ENCODE measurements around the gene TMEFF1.

Gene TMEFF1

DNA sequence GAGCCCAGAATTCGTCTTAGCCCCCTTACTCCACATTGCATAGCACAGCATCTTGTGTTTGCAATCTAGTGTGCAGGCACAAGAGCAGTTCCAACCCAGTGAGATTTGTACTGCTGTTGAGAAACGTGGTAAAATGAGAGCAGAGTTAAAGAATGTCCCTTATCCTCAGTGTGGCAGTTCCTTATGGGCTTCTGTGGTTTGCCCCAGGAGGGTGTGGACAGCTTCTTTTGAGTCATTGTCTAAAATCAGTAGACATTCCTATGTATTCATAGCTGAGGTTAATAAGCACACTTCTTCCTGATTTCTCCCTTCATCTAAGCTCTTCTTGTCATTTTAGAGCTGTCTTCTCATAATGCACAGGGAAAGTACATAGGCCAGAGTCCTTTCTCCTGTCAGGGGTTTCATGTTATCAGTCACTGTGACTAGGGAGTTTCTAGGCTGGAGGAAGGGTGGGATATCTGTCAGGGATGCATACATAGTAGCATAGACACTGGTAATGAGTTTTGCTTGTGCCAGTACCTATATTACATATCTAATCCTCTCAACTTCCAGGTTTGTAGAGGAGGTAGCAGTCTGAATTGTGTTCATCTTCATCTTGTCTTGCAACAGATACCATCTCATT lies 102.9 kb downstream of the TMEFF1 start:
- no peak for DNase-seq (ENCODE audit: low spot score)

DNA sequence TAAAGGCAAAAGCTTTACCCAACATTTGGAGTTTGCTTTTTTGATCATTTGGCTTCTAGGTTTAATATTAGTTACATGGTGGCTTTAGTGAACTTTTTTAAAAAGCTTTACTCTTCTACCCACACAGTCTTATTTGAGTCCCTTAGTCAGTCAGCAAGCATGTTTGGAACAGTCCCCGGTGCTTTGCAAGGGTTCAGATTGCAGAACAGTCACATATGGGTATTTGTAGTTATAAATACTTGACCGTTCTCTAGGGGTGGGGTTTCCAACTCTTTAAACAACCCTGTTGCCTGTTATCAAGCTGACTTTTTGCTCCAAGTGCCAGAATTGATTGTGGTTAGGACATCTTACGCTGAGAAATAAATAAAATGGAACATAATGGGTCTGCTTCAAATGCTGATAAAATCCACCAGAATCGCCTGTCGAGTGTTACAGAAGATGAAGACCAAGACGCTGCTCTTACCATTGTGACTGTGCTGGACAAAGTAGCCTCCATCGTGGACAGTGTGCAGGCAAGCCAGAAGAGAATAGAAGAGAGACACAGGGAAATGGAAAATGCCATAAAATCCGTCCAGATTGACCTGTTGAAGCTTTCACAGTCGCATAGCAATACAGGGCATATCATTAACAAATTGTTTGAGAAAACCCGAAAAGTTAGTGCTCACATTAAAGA lies 105.0 kb downstream of the TMEFF1 start, which contains the start of gene CAVIN4:
Gene CAVIN4 (plus strand): TSS at position 304 of the 673 bp plus-strand sequence. CDS start 65 bp downstream, at position 369.
- no peak for DNase-seq (ENCODE audit: low spot score)

DNA sequence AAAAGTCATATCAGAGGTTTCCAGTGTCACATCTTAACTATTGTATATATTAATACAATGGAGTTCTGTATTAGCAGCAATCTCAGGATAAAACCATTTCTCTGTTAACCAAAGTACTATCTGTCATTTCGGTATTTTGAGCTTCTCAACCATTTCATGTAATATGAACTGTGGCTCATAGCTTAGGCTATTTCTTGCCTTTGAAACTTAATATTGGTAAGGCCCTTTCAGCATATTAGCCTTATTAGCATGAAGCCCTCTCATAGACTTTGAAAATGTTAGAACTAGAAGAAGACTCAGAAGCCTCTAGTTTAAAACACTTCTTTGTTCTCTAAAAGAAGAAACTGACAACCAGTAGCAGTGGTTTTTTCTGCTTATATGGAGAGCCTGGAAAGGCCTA lies 105.7 kb downstream of the TMEFF1 start:
- no peak for DNase-seq (ENCODE audit: low spot score)

DNA sequence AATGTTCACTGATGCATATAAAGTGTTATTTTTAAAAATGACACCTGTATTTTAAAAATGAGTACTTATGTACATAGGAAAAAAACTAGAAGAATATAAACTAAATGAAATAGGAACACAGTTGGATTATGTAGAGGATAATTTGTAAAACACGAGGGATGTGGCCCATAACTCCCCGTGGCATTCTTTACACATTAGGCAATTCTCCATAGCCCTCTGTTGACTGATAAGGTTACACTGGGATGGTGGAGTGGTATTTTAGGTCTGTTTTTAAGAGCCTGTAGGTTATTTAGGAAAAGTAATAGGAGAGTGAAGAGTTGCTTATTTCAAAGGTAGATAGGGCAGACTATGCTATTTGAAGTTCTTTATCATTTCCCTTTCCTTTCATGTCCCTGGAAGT lies 106.7 kb downstream of the TMEFF1 start:
- DNase-seq (ENCODE audit: low spot score), result no peak

DNA sequence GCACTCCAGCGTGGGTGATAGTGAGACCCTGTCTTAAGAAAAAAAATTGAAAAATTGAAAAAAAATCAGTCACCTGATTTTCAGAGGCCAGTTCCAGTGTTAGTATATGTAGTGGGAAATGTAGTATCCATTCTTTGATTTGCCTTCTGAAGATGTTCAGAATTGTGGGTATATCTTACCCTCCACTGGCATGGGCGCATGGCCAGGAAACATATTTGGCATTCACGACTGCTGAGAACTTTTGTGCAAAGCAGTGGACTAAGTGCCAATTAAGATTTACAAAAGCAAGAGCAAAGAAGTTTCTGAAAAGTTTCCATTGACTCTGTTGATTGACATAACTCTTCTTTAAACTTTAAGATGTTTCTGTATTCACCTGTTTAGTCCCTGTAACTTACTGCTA lies 107.3 kb downstream of the TMEFF1 start:
- no peak for DNase-seq (ENCODE audit: low spot score)

DNA sequence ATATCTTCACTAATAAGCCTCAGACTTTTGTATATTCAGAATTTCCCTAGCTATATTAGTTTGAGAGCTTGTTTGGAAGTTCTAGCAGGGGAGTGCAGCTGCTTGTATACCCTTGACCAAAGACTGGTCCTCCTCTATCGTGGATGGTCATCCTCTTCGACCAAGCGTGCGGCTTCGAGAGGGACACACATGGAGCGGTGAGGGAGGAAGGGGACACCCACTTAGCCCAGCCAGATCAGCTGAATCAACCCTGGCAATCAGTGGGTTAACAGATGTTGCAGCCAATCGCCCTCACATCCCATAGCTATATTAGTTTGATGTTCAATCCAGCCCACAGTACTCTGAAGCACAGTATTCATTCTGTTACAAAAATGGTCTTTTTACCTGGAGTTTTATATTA lies 108.1 kb downstream of the TMEFF1 start:
- no peak for DNase-seq (ENCODE audit: low spot score)

DNA sequence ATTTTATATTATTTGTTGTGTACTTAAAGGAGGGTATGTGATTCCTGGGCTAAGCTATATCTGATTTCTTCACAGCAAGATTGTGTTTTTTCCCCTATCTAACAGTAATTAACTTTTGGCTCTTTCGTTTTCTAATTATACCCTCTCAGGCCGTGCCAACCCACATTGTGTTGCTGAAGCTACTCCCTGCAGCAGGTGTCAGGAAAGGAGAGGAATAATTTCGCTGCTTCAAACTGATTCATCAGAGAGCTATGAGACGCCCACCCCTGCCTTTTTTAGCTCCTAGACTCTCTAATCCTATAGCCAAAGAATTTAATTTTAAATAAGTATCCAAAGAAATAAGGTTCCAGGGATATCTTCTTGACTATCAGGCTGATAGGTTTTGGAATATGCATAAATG lies 108.7 kb downstream of the TMEFF1 start:
- no peak for DNase-seq (ENCODE audit: low spot score)

DNA sequence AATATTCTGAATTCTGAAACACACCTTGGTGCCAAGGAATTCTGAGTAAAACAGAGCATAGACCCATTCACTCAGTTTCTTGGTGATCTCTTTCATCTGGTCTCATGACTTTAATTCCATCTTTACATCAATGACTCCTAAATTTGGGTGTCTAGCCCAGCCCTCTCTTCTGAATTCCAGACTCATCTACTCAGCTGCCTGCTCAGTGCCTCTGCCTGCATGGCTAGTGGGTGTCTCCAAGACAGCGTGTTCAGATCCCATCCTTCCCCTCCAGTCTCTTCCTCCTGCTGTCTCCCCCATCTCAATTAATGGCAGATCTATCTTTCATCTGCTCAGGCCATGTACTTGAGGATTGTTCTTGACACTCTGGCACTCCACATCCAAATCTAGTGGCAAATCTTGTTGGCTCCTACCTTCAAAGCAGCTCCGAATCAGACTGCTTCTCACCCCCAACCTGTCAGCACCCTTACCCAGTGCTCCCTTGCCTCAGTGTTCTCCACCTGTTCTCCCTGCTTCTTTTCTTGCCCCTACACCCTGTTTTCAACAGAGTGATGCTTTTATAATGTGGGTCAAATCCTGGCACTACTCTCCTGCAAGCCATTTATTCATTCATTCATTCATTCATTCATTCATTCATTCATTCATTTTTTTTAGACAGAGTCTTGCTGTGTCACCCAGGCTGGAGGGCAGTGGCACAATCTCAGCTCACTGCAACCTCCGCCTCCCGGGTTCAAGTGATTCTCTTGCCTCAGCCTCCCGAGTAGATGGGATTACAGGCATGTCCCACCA lies 110.3 kb downstream of the TMEFF1 start:
- DNase-seq (ENCODE audit: low spot score), result no peak

DNA sequence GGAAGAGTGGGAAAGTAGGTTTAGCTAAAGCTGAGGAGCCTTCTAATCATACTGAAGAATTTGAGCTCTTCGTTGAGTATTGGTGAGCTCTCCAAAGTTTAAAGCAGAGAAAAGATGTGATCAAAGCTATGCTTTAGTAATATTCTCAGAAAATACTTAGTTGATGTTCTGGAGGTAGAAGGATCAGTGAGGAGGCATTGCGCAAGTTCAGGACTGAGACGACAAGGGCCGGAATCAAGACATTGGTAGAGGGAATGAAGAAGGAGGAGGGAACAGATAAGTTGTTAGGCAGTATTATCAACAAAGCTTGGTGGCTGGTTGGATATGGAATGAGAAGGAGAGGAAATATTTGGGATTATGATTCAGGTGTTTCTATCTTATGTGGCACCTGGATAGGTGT lies 112.0 kb downstream of the TMEFF1 start:
- DNase-seq (ENCODE audit: low spot score), result no peak

DNA sequence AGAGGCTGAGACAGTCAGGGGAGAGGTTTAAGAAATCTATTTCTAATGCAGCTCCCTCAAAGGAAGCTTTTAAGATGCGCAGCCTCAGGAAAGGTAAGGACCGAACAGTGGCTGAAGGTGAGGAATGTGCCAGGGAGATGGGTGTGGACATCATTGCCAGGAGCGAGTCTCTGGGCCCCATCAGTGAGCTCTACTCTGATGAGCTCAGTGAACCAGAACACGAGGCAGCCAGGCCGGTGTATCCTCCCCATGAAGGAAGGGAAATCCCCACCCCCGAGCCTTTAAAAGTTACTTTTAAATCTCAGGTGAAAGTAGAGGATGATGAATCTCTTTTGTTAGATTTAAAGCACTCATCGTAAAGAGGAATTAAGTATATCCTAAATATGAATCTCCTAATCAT lies 113.1 kb downstream of the TMEFF1 start:
- no peak for DNase-seq (ENCODE audit: low spot score)

DNA sequence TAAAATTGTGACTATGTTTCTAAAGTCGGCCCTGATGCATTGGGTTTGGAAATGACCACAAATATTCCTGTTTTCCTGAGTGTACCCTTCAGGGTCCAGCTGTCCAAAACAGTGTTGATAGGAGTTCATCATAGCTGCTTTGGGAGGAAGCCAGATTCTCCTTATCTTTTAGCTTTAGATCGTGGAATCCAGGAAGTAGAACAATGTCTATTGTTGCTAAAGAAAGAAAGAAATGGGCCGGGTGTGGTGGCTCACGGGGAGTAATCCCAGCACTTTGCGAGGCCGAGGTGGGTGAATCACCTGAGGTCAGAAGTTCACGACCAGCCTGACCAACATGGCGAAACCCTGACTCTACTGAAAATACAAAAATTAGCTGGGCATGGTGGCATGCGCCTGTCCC lies 114.4 kb downstream of the TMEFF1 start:
- no peak for DNase-seq (ENCODE audit: low spot score)

DNA sequence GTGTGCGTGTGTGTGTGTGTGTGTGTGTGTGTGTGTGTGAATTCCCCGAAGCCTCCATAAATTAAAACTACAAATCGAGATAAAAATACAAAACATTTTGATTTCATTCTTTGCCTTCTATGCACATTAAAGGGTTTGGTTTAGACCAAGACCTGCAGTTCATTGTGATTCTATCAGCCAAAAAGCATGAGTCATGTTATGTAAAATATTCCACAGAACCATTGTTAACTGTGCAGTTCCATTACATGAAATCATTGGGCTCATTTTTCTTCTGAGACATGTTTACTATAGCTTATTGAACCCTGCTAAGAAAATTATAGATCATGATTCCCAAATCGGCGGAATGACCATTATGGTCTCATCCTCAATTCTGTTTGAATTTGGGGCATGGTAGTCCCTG lies 116.6 kb downstream of the TMEFF1 start:
- no peak for DNase-seq (ENCODE audit: low spot score)

DNA sequence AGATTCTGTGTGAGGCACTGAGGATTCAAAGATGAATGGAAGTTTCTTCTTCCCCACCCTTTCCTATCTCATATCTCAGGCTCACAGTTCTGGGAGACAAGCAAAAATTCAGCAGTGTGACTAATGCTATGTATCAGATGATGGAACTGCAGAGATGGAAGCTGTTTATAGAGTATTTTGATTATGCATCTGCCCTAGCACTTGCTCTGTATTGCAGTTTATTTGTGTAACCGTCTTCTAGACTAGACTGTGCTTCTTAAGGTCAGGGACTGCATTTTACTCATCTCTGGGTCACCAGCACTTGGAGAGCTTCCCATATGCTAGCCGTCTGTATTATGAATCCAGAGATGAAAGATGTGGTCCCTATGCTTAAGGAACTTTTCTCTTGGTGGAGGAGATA lies 117.5 kb downstream of the TMEFF1 start:
- DNase-seq (ENCODE audit: low spot score), result peak; percentile 41

DNA sequence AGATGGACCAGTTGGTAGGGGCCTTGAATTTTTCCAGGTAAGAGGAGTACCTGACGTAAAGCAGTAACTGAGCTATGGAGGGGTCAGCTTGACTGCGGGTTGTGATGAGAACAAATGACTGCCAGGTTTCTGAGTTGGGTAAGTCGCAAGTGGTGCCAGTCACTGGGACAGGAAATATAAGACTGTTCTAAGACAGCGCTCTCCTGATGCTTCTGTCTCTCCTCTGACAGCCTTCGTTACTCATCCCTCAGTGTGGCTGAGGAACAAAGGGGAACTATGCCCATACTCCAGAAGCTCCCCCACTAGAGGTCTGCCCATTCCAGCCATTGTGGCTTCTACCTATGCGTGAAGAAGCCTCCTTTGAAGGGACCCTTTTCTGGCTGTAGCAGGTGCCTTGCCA lies 118.2 kb downstream of the TMEFF1 start:
- no peak for DNase-seq (ENCODE audit: low spot score)

DNA sequence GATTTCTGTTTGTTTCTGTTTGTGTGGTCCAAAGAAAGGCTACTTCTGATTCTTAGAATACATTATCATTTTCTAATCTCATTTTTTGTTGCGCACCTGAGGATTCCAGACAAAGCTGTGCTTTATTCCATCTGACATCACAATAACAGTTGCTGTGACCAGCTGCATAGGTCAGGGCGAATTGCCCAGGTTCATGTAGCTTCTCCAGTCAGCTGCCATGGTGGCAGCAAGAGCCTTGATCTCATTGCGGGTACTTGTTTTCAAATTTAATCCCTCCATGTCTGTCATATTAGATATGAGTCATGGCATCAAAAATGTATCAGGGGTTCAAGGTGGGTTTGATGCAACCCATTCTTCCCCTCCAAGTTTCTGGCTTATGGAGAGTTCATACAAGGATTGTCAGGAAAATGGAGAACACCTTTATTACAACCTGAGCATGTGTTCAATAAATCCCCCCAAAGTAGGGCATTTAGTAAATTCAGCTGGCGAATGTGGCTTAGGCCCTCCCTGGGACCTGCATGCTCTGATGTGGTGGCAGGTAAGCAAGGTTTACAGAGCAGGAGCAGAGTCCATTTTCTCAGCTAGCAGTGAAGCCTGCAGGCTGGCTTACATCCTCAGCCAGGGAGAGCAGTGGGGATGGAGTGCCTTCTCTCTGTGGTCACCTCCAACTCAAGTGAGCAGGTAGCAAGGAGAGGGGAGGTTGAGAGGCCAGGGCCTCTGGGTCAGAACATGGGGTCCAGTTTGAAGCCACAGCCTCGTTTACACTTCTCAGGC lies 118.9 kb downstream of the TMEFF1 start:
- DNase-seq (ENCODE audit: low spot score), result no peak

DNA sequence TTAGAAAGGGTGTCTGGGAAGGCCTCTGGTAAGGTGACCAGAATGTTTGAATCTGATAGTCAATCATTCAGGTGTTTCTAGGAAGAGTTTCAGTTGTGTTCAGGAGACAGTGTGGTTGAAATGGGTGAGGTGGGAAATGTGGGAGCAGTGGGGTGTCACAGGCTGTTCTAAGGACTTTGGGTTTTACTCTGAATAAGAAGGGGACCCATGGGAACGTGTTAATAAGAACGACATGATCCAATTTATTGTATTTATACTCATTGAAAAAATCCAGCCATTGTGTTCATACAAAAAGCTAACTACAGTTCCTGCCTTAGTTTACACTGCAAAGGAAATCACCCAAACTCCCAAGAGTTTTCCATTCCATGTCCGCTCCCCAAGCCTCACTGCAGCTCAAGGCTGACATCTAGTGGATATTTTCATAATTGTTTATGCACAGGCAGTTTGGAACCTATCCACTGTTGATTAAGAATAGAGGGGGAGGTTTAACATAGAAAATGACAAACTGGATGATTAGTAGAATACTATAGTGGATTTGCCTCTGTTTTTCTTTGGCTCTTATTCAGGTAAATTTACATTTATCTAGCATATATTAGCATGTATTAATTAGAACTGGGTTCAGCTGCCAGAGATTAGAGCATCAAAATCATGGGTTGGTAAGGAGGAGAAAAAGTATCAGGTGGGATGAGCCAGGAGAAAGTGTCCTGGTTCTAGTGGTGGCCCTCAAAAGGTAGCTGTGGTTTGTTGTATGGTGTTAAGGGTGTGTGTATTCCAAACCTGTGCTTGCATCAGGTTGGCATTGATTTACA lies 122.6 kb downstream of the TMEFF1 start:
- peak; percentile 35 for DNase-seq (ENCODE audit: low spot score)

DNA sequence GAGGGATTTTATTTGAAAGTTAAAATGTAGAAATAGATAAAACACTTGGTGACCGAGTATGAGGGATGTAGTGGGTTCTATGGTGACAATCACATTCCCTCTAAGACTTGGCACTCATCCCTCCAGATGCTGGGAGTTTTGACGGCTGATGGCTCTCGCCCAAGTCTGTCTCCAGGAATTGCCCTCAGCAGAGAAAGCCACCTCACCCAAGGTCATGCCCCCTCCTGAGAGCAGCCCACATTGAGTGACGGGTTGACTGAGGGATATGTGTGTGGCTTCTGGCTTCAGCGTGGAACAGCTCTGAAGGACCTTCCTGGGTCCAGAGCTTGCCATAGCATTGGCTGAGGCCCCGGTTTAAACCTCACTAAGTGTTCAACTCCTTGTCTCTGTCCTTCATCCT lies 124.3 kb downstream of the TMEFF1 start:
- DNase-seq (ENCODE audit: low spot score), result no peak

DNA sequence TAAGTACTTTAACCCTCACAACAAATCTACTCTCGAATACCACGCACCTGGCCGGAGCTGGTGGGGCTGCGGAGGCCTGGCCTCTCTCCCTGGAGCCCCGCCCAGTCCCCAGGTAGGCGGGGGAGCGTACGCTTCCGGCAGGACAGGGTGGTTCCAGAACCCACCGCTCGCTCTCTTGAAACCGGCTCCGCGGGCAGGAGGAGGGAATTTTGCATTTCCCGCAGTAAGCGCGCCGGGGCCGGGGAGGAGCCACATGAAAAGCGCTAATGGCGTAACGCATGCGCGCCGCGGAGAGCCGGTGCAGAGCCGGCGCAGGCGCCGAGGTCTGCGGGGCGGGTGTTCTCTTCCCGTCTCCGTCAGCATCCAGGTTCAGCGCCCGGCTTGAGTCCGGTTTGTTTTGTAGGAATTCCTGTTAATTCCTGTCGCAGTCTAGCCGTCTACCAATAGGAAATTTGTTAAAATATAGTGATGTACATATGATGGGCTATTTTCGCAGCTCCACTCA lies 125.7 kb downstream of the TMEFF1 start:
- DNase-seq (ENCODE audit: low spot score), result peak; percentile 80

DNA sequence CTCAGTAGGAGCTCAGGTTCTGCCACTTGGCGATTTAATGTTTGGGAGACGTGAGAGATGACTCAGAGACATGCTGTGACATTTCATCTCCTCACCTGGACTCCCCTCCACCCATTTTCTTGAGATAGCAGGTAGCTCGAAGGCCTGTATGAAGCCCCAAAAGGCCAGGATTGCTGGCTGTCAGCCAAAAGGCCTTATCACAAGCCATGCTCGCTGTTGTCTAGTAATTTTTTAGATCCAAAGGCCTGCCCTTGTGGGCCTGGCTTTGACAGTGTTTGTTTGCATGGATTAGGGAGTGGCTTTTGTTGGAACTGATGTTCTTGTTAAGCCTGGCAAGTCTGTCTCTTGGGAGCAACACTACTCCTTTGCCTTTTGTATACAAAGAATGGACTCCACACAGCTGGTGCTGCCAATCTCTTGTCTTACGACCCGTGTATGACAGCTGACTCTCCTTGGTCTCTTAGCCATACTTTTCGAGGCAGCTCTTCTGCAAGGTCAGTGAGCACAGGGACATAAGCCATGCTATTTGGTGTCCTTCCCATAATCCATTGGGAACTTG lies 127.7 kb downstream of the TMEFF1 start:
- no peak for DNase-seq (ENCODE audit: low spot score)

DNA sequence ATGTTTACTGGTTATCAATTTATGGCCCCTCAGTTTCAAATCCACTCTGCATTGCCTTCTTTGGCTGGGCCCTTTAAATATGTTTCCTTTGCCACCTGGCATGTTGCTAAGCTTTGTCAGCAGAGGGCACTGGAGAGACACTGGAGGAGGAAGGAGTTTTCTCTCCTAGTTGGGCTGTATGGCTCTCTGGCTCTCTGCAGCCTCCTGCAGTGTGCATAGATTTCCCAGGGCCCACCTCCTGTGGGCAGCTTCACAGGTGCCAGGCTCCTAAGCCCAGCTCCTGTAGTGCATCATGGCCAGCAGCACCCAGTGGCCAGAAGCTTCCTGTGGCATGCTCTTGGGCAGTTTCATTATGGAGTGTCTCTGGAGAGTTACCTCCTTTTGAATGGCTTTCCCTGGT lies 128.3 kb downstream of the TMEFF1 start:
- DNase-seq (ENCODE audit: low spot score), result peak; percentile 48

DNA sequence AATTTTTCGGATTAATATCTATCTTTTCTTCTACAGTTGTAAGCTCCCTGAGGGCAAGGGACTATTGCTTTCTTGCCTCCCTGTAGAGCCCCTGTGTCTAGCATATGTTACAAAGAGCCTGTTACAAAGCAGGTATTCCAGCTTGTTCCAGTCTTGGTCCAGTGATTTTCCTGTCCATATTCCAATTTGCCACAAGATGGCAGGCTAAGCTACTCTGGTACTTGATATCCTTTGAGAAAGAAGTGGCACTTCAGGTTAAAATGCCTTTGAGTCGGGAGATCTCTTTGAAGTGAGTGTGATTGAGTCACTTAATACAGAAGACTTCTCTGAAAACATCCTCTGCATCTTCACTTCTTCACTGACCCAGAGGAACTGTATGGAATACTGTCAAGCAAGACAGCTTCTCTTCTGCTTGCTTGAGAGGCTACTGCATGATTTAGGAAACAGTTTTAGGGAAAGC lies 129.4 kb downstream of the TMEFF1 start:
- peak; percentile 24 for DNase-seq (ENCODE audit: low spot score)

Data from hepatic stellate cell (primary cell).